K562 (cell line): Measurements from ENCODE around the gene TAF1D. TPM values are rescaled to one million over a fixed set of nuclear protein-coding genes. Genes with fewer than 3 reads are reported as not detected.
A peak's percentile ranks its signal among the peaks of the same experiment; 100 is the strongest.

Experiments used
- CCAR2 ChIP-seq: fragments of 200-400 bp; formaldehyde crosslinking; IDR thresholded peaks from 2 replicates; pipeline ENCODE4 v1.6.1; 2017; ENCODE audit warnings: mild to moderate bottlenecking, low read depth, low read length
- CREB5 ChIP-seq: fragments of 250-450 bp; sonication (Bioruptor Pico); IDR thresholded peaks from 2 replicates; pipeline ENCODE4 v1.5.0; 2020; ENCODE audit warnings: mild to moderate bottlenecking
- NELFE ChIP-seq: IDR thresholded peaks from 2 replicates; pipeline ENCODE4 v1.6.1; 2011; ENCODE audit warnings: mild to moderate bottlenecking; ENCODE audit not compliant: insufficient read depth, insufficient read length
- NFE2 ChIP-seq: IDR thresholded peaks from 2 replicates; pipeline ENCODE4 v1.6.1; 2014; ENCODE audit warnings: antibody characterized with exemption, low read depth
- PHB2 ChIP-seq: fragments of 450-650 bp; IDR thresholded peaks from 2 replicates; pipeline ENCODE4 v1.6.1; 2017; ENCODE audit warnings: low read depth
- POLR2AphosphoS2 ChIP-seq: IDR thresholded peaks from 2 replicates; pipeline ENCODE4 v1.6.1; 2012; ENCODE audit warnings: low read length, improper control_type of control experiment
- SNIP1 ChIP-seq: fragments of 450-650 bp; IDR thresholded peaks from 2 replicates; pipeline ENCODE4 v1.7.1; 2017; ENCODE audit warnings: low read depth, mild to moderate bottlenecking
- SNRNP70 ChIP-seq: fragments of 200-400 bp; formaldehyde crosslinking; optimal IDR thresholded peaks from 2 replicates; pipeline ENCODE3; 2017; ENCODE audit warnings: low read depth, low read length
- U2AF1 ChIP-seq: fragments of 200-400 bp; formaldehyde crosslinking; optimal IDR thresholded peaks from 2 replicates; pipeline ENCODE3; 2017; ENCODE audit warnings: mild to moderate bottlenecking, low read depth, low read length, moderate library complexity
- UBTF ChIP-seq, 2 experiments: IDR thresholded peaks; 2 replicates each; pipeline ENCODE4 v1.6.1; 2012; ENCODE audit warnings: improper control_type of control experiment in 2 of 2, low read depth in 2 of 2, low read length in 2 of 2, borderline replicate concordance in 1 of 2
- XRCC4 ChIP-seq: IDR thresholded peaks from one replicate; pipeline ENCODE4 v1.6.1; 2011; ENCODE audit not compliant: insufficient read depth, insufficient read length; ENCODE audit errors: extremely low read depth
- ZFX ChIP-seq: sonication (generic); formaldehyde crosslinking; IDR thresholded peaks from 2 replicates; pipeline ENCODE4 v1.8.0; 2022; ENCODE audit warnings: mild to moderate bottlenecking, missing genetic modification reagents, moderate library complexity
- ZNF165 ChIP-seq: fragments of 250-450 bp; sonication (Bioruptor Pico); IDR thresholded peaks from 2 replicates; pipeline ENCODE4 v1.4.0; 2020; ENCODE audit warnings: borderline replicate concordance
- ZNF518B ChIP-seq: fragments of 250-450 bp; sonication (Bioruptor Pico); IDR thresholded peaks from 2 replicates; pipeline ENCODE4 v1.5.0; 2021; ENCODE audit warnings: mild to moderate bottlenecking, moderate library complexity
- polyA plus RNA-seq, 8 experiments: library from polyadenylated mRNA; depleted of rRNA in 4 of 8; stranded (reverse) in 5 of 8; unstranded in 3 of 8; fragments of >200 nt; fragmentation: Nextera tagmentation in 2 of 8; fragmentation: Illumina TruSeq in 1 of 8; extraction: Ambion mirVana in 2 of 8; extraction: Trizol in 1 of 8; gene quantifications; 2 replicates each; pipeline versions ENCODE4 v1.2.1 to v1.2.3, GENCODE V29; 2011 to 2014; ENCODE audit warnings: inconsistent platforms in 1 of 8, missing spikeins in 1 of 8
- total RNA-seq, 7 experiments: library from RNA; depleted of rRNA in 6 of 7; stranded (reverse); fragments of >200 nt in 6 of 7; fragmentation: Illumina TruSeq in 2 of 7; extraction: Trizol in 2 of 7; gene quantifications; 2 replicates each; pipeline versions ENCODE4 v1.2.1 to v1.2.3, GENCODE V29; 2011 to 2021; ENCODE audit warnings: low replicate concordance in 1 of 7
- TF ChIP-seq, protein P1 (sequence below): fragments of 250-450 bp; sonication (Bioruptor Pico); IDR thresholded peaks from 2 replicates; pipeline ENCODE4 v1.9.0; 2021; ENCODE audit warnings: mild to moderate bottlenecking, inconsistent platforms
- TF ChIP-seq, protein P2 (sequence below): fragments of 250-450 bp; sonication (Bioruptor Pico); IDR thresholded peaks from 2 replicates; pipeline ENCODE4 v1.8.0; 2021; ENCODE audit warnings: mild to moderate bottlenecking, moderate library complexity

Gene TAF1D
- total and polyA plus RNA-seq, 9 of the 15 experiments (the other 6 are each of a cell fraction or from before 2014, with no cell fraction given) = 122 to 347 (median 250) TPM

DNA sequence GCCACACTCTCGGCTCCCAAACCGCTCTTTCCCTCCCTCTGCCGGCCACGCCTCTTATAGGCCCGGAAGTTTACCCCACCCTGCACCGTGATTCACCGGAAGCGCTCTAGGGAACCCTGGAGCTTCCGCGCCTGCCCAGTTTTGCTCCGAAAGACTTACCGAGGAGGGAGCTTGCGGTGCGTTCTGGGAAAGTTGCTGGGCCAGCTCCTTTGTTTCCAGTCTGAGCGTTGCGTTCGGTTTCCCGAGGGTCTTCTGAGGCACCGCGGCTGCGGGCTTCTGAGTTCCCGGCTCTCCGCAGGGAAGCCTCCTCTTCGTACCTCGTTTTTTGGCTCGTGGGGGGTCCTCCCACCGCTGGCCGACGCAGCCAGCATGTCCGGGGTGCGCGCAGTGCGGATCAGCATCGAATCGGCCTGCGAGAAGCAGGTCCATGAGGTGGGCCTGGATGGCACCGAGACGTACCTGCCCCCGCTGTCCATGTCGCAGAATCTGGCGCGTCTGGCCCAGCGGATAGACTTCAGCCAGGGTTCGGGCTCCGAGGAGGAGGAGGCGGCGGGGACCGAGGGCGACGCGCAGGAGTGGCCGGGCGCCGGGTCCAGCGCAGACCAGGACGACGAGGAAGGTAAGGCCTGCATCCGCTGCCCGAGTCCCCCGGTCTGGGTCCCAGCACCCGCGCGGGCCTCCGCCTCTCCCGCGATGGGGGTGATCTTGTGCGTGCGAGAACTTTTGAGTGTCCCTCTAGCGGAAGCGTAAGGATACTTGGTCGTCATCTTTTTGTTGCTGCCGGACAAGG, 43.0 kb upstream of the TAF1D start, which contains the start of gene MED17 (continued):
- no peak for TF ChIP-seq ZNF518B
- TF ChIP-seq, protein P1, sequence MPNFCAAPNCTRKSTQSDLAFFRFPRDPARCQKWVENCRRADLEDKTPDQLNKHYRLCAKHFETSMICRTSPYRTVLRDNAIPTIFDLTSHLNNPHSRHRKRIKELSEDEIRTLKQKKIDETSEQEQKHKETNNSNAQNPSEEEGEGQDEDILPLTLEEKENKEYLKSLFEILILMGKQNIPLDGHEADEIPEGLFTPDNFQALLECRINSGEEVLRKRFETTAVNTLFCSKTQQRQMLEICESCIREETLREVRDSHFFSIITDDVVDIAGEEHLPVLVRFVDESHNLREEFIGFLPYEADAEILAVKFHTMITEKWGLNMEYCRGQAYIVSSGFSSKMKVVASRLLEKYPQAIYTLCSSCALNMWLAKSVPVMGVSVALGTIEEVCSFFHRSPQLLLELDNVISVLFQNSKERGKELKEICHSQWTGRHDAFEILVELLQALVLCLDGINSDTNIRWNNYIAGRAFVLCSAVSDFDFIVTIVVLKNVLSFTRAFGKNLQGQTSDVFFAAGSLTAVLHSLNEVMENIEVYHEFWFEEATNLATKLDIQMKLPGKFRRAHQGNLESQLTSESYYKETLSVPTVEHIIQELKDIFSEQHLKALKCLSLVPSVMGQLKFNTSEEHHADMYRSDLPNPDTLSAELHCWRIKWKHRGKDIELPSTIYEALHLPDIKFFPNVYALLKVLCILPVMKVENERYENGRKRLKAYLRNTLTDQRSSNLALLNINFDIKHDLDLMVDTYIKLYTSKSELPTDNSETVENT (CRISPR knock-in tag) = no peak
- TF ChIP-seq SNIP1 = no peak
- TF ChIP-seq SNRNP70 = no peak
- TF ChIP-seq UBTF (IDR thresholded peaks at IDR 0.05; ENCODE audit: borderline replicate concordance in 1 of 2, low read depth in 2 of 2, low read length in 2 of 2) = peak in 1 of 2 experiments; percentile 68; a peak in 1 of 4 replicates
- TF ChIP-seq PHB2 = no peak
- no peak for TF ChIP-seq NELFE
- peak; percentile 95 for TF ChIP-seq ZFX (CRISPR knock-in tag)
- peak; percentile 86; the same call in 1 of the 2 replicates for TF ChIP-seq POLR2AphosphoS2
- 0 out of 2 replicates have a peak, but pooled peaks have one; percentile 1 for TF ChIP-seq NFE2
- TF ChIP-seq ZNF165 (CRISPR knock-in tag) = no peak
- no peak for TF ChIP-seq CCAR2
- no peak for TF ChIP-seq U2AF1
- TF ChIP-seq CREB5 (CRISPR knock-in tag) = no peak
- no peak for TF ChIP-seq XRCC4
- TF ChIP-seq, protein P2, sequence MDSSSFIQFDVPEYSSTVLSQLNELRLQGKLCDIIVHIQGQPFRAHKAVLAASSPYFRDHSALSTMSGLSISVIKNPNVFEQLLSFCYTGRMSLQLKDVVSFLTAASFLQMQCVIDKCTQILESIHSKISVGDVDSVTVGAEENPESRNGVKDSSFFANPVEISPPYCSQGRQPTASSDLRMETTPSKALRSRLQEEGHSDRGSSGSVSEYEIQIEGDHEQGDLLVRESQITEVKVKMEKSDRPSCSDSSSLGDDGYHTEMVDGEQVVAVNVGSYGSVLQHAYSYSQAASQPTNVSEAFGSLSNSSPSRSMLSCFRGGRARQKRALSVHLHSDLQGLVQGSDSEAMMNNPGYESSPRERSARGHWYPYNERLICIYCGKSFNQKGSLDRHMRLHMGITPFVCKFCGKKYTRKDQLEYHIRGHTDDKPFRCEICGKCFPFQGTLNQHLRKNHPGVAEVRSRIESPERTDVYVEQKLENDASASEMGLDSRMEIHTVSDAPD (CRISPR knock-in tag) = no peak
